Large intestine (tissue), 3 donors: ENCODE results near the gene TP53. TPM values are rescaled to one million over a fixed set of nuclear protein-coding genes. Genes with fewer than 3 reads are reported as not detected.

Source experiments
- DNase-seq, 2 donors: peaks; one replicate each; pipeline versions ENCODE4 v3.0.0 to v3.0.0-alpha.2; 2013
- H3K27ac ChIP-seq: one replicate; pipeline ENCODE4 v1.5.1; 2013; ENCODE audit warnings: low read length
- H3K27me3 ChIP-seq: 2 replicates; pipeline ENCODE4 v1.6.1; 2013; ENCODE audit warnings: low read length; ENCODE audit not compliant: control insufficient read depth, insufficient read depth
- H3K36me3 ChIP-seq: 2 replicates; pipeline ENCODE4 v1.6.1; 2013; ENCODE audit warnings: low read length; ENCODE audit not compliant: control insufficient read depth, insufficient read depth
- H3K4me1 ChIP-seq: one replicate; pipeline ENCODE4 v1.6.1; 2013; ENCODE audit warnings: low read length; ENCODE audit not compliant: control insufficient read depth, insufficient read depth
- H3K4me3 ChIP-seq: one replicate; pipeline ENCODE4 v1.5.1; 2013; ENCODE audit warnings: low read length
- H3K9me3 ChIP-seq: one replicate; pipeline ENCODE4 v1.6.1; 2013; ENCODE audit warnings: mild to moderate bottlenecking, low read depth, low read length, moderate library complexity; ENCODE audit not compliant: control insufficient read depth
- WGBS: methylation state at CpG from one replicate; pipeline ENCODE4 v1.1.5; 2013; ENCODE audit warnings: low lambda C conversion rate; ENCODE audit not compliant: insufficient coverage; 5-methylcytosine and 5-hydroxymethylcytosine counted together
- polyA plus RNA-seq: library from polyadenylated mRNA; unstranded; fragments of 120-200 nt; gene quantifications from one replicate; pipeline ENCODE4 v1.2.1, GENCODE V29; 2013

Gene TP53
- polyA plus RNA-seq, 1 donor: 49.7 TPM

- peaks cover 15% of the 10 kb centered on the region for H3K4me1 ChIP-seq
- WGBS: no CpG with 5 or more reads among the region's 13 CpGs
- peak overlapping the region; percentile 2 for H3K27ac ChIP-seq
- no peak for DNase-seq
- H3K27me3 ChIP-seq: no peaks in the 10 kb centered on the region
- H3K36me3 ChIP-seq: peaks cover 3% of the 10 kb centered on the region
- H3K9me3 ChIP-seq: no peaks in the 10 kb centered on the region
- peak overlapping the region; percentile 68 for H3K4me3 ChIP-seq
Observed at GRCh38 chr17:7688808-7689316, 1.6 kb upstream of the TP53 start.

- 0% methylated on average over 1 of the region's 51 CpGs for whole genome bisulfite sequencing
- DNase-seq: peak; percentile 97 to 98
- no peaks in the 10 kb centered on the region for H3K27me3 ChIP-seq
- H3K9me3 ChIP-seq: no peaks in the 10 kb centered on the region
- peak within 1 kb of the TSS; percentile 92 for H3K27ac ChIP-seq
- peaks cover 15% of the 10 kb centered on the region for H3K4me1 ChIP-seq
- peaks cover 5% of the 10 kb centered on the region for H3K36me3 ChIP-seq
- H3K4me3 ChIP-seq: peak within 1 kb of the TSS; percentile 82
Observed at GRCh38 chr17:7687908-7688807, 868 bp upstream of the TP53 start, which contains the start of gene WRAP53. Gene WRAP53 (plus strand): TSS chr17:7688477. CDS start chr17:7688649, 172 bp downstream.

- H3K4me1 ChIP-seq: peaks cover 15% of the 10 kb centered on the region
- peak; percentile 74 to 96 for DNase-seq
- H3K27ac ChIP-seq: peak overlapping the region; percentile 92
- no peaks in the 10 kb centered on the region for H3K27me3 ChIP-seq
- peak overlapping the region; percentile 82 for H3K4me3 ChIP-seq
- H3K36me3 ChIP-seq: peaks cover 3% of the 10 kb centered on the region
- WGBS: 0% methylated on average over 2 of the region's 30 CpGs
- no peaks in the 10 kb centered on the region for H3K9me3 ChIP-seq
Observed at GRCh38 chr17:7686222-7687071, 843 bp downstream of the TP53 start.

- WGBS: no CpG with 5 or more reads among the region's 44 CpGs
- DNase-seq: peak; percentile 93 to 98
- no peaks in the 10 kb centered on the region for H3K27me3 ChIP-seq
- peak overlapping the region; percentile 92 for H3K27ac ChIP-seq
- peaks cover 3% of the 10 kb centered on the region for H3K36me3 ChIP-seq
- H3K4me1 ChIP-seq: peaks cover 15% of the 10 kb centered on the region
- H3K4me3 ChIP-seq: peak overlapping the region; percentile 82
- no peaks in the 10 kb centered on the region for H3K9me3 ChIP-seq
Observed at GRCh38 chr17:7685533-7686221, 1.6 kb downstream of the TP53 start.

- 80% methylated on average over 2 of the region's 15 CpGs for WGBS
- Histone ChIP-seq H3K4me1 (peaks cover 15% of the 10 kb centered on the region), H3K4me3 (peak overlapping the region; percentile 82), H3K27me3 (no peaks in the 10 kb centered on the region), H3K27ac (peak overlapping the region; percentile 92), H3K36me3 (peaks cover 3% of the 10 kb centered on the region), H3K9me3 (no peaks in the 10 kb centered on the region)
- DNase-seq: peak in 1 of 2 donors; percentile 13
Observed at GRCh38 chr17:7684851-7685532, 2.3 kb downstream of the TP53 start.

GRCh38 chr17:7677388-7678067 lies 9.8 kb downstream of the TP53 start:
- no peaks in the 10 kb centered on the region for H3K27me3 ChIP-seq
- no peak overlapping the region for H3K27ac ChIP-seq
- peaks cover 12% of the 10 kb centered on the region for H3K9me3 ChIP-seq
- DNase-seq: no peak
- no peak overlapping the region for H3K4me3 ChIP-seq
- H3K36me3 ChIP-seq: peaks cover 37% of the 10 kb centered on the region
- no peaks in the 10 kb centered on the region for H3K4me1 ChIP-seq
- WGBS: 79% methylated on average over 9 of the region's 10 CpGs

- H3K4me1 ChIP-seq: no peaks in the 10 kb centered on the region
- H3K27ac ChIP-seq: no peak overlapping the region
- no peaks in the 10 kb centered on the region for H3K27me3 ChIP-seq
- peaks cover 44% of the 10 kb centered on the region for H3K36me3 ChIP-seq
- whole genome bisulfite sequencing: no CpG with 5 or more reads among the region's 5 CpGs
- peaks cover 12% of the 10 kb centered on the region for H3K9me3 ChIP-seq
- H3K4me3 ChIP-seq: no peak overlapping the region
- no peak for DNase-seq
Observed at GRCh38 chr17:7676533-7676932, 10.8 kb downstream of the TP53 start.

- Histone ChIP-seq H3K9me3 (peaks cover 12% of the 10 kb centered on the region), H3K4me3 (no peak overlapping the region), H3K27me3 (no peaks in the 10 kb centered on the region), H3K36me3 (peaks cover 58% of the 10 kb centered on the region), H3K27ac (no peak overlapping the region), H3K4me1 (no peaks in the 10 kb centered on the region)
- no CpG with 5 or more reads among the region's 14 CpGs for WGBS
- no peak for DNase-seq
Observed at GRCh38 chr17:7674934-7675333, 12.4 kb downstream of the TP53 start.

GRCh38 chr17:7673239-7673638 lies 14.1 kb downstream of the TP53 start:
- 100% methylated on average over 1 of the region's 2 CpGs for WGBS
- Histone ChIP-seq H3K9me3 (peaks cover 12% of the 10 kb centered on the region), H3K27me3 (no peaks in the 10 kb centered on the region), H3K27ac (no peak overlapping the region), H3K4me1 (no peaks in the 10 kb centered on the region), H3K4me3 (no peak overlapping the region), H3K36me3 (peaks cover 69% of the 10 kb centered on the region)
- no peak for DNase-seq
